Measurements from ENCODE around the gene ETV4. TPM values are rescaled to one million over a fixed set of nuclear protein-coding genes. Genes with fewer than 3 reads are reported as not detected.

Gene ETV4
- total RNA-seq, 1 donor from 2014 or later = 5.6 TPM

DNA sequence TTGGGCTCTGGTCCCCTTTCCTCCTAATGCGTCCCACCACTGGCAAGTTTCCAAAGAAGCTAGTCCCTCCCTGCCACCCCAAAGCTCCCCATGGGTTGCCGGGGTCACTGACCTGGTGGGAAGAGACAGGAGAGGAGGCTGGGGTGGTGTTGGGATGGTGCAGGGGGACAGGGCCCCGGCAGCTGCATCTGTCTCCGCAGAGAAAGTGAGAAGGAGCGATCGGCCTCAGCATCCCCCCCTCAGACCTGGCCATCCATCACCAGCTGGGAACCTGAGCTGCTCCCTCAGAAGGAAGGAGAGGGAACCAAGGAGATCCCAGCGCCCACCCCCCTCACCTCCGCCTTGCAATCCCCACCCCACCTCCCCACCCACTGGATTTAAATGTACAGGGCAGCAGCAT is 3.3 kb downstream of the ETV4 start:
- peaks cover 72% of the 10 kb centered on the region for H3K27me3 Mint-ChIP-seq (ENCODE audit: low read depth)
- no peak for TF ChIP-seq CTCF (IDR thresholded peaks at IDR 0.05; ENCODE audit: unreplicated experiment)
- no peaks in the 10 kb centered on the region for H3K9me3 Mint-ChIP-seq
- DNase-seq (ENCODE audit: low spot score in 2 of 2, unreplicated experiment in 2 of 2) = no peak
- H3K4me1 Mint-ChIP-seq = peaks cover 32% of the 10 kb centered on the region
- H3K4me3 Mint-ChIP-seq = no peak overlapping the region
- no peak overlapping the region for H3K27ac Mint-ChIP-seq
- no peaks in the 10 kb centered on the region for H3K36me3 Mint-ChIP-seq

GRCh38 chr17:43540821-43541674 is 5.1 kb downstream of the ETV4 start:
- Mint-ChIP-seq H3K27ac (no peak overlapping the region), H3K9me3 (no peaks in the 10 kb centered on the region), H3K4me3 (no peak overlapping the region), H3K4me1 (peaks cover 30% of the 10 kb centered on the region), H3K36me3 (no peaks in the 10 kb centered on the region), H3K27me3 (ENCODE audit: low read depth) (peaks cover 56% of the 10 kb centered on the region)
- no peak for DNase-seq (ENCODE audit: low spot score in 2 of 2, unreplicated experiment in 2 of 2)
- TF ChIP-seq CTCF (IDR thresholded peaks at IDR 0.05; ENCODE audit: unreplicated experiment) = no peak

- Mint-ChIP-seq H3K36me3 (no peaks in the 10 kb centered on the region), H3K4me3 (no peak overlapping the region), H3K9me3 (no peaks in the 10 kb centered on the region), H3K27me3 (ENCODE audit: low read depth) (peaks cover 24% of the 10 kb centered on the region), H3K27ac (no peak overlapping the region), H3K4me1 (peaks cover 15% of the 10 kb centered on the region)
- TF ChIP-seq CTCF (IDR thresholded peaks at IDR 0.05; ENCODE audit: unreplicated experiment) = no peak
- no peak for DNase-seq (ENCODE audit: low spot score in 2 of 2, unreplicated experiment in 2 of 2)
Measured at GRCh38 chr17:43536236-43536992, 9.7 kb downstream of the ETV4 start.

GRCh38 chr17:43534909-43535308 is 11.2 kb downstream of the ETV4 start:
- TF ChIP-seq CTCF (IDR thresholded peaks at IDR 0.05; ENCODE audit: unreplicated experiment) = no peak
- no peak for DNase-seq (ENCODE audit: low spot score in 2 of 2, unreplicated experiment in 2 of 2)
- Mint-ChIP-seq H3K4me1 (peaks cover 25% of the 10 kb centered on the region), H3K4me3 (no peak overlapping the region), H3K27me3 (ENCODE audit: low read depth) (peaks cover 20% of the 10 kb centered on the region), H3K9me3 (no peaks in the 10 kb centered on the region), H3K27ac (no peak overlapping the region), H3K36me3 (no peaks in the 10 kb centered on the region)

DNA sequence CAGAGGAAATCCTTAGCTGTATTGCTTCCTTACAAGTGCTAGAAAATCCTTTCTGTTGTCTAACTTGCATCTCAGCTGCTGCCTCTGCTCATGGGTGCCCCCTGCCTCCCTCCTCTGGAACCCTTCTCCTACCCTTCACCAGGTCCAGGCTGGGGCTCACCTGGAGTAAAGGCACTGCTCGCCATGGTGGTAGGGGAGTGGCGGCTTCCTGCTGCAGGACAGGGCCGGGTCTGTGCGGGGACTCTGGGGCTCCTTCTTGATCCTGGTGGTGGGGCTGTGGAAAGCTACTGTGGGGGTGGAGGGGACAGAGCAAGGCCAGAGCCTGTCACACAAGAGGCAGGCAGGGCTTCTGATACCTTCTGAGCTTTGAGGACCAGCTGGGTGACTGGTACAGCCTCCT is 12.4 kb downstream of the ETV4 start:
- no peaks in the 10 kb centered on the region for H3K36me3 Mint-ChIP-seq
- H3K4me1 Mint-ChIP-seq = peaks cover 25% of the 10 kb centered on the region
- no peak for DNase-seq (ENCODE audit: low spot score in 2 of 2, unreplicated experiment in 2 of 2)

More for the DNA sequence above, 12.4 kb downstream of the ETV4 start:
- Mint-ChIP-seq H3K27me3 (ENCODE audit: low read depth) (peaks cover 15% of the 10 kb centered on the region), H3K9me3 (no peaks in the 10 kb centered on the region), H3K4me3 (no peak overlapping the region), H3K27ac (no peak overlapping the region)
- TF ChIP-seq CTCF (IDR thresholded peaks at IDR 0.05; ENCODE audit: unreplicated experiment) = no peak
